Measurements from ENCODE around the gene NDUFAF7.
"Not testable (repeated sequence)": the region's sequence is repeated elsewhere in the genome, so short reads cannot be mapped to it uniquely, and the experiment has no call there.

Gene NDUFAF7

GRCh38 chr2:37271376-37272067 is 40.1 kb downstream of the NDUFAF7 start:
- H3K4me3 ChIP-seq (ENCODE audit: low read depth, low read length): no peak overlapping the region
- no peak for DNase-seq (ENCODE audit: low read depth)

DNA sequence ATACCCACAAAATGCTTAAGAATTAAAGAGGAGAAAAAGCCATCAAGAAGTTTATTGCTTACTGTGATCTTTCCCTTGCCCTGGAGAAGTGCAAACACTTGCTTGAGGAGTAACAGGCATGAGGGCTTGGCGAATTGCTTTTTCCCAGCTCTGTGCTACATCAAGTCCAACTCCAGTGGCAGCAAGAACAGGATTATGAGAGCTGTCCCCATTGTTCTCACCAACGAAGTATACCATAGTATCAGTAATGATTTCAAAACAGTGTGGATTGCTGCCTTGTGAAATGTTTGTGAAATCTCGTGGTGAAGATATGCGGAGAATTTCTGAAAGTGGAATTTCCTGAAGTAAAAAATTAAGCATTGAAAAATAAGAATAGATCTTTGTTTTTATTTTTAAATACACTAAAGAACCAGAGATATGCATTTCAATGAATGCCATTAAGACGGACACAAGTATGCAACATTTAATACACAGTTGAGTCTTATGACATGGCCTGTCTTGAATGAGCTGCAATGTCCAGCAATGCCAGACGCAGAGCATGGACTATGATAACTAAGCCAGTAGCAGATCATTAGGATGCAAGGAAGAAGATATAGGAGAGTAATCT is 43.0 kb downstream of the NDUFAF7 start:
- DNase-seq (ENCODE audit: low read depth): no peak
- no peak overlapping the region for H3K4me3 ChIP-seq (ENCODE audit: low read depth, low read length)

- no peak overlapping the region for H3K4me3 ChIP-seq (ENCODE audit: low read depth, low read length)
- DNase-seq (ENCODE audit: low read depth): no peak
Observed at GRCh38 chr2:37276291-37276690, 44.8 kb downstream of the NDUFAF7 start.

- H3K4me3 ChIP-seq (ENCODE audit: low read depth, low read length): no peak overlapping the region
- no peak for DNase-seq (ENCODE audit: low read depth)
Observed at GRCh38 chr2:37281916-37282315, 50.5 kb downstream of the NDUFAF7 start.

DNA sequence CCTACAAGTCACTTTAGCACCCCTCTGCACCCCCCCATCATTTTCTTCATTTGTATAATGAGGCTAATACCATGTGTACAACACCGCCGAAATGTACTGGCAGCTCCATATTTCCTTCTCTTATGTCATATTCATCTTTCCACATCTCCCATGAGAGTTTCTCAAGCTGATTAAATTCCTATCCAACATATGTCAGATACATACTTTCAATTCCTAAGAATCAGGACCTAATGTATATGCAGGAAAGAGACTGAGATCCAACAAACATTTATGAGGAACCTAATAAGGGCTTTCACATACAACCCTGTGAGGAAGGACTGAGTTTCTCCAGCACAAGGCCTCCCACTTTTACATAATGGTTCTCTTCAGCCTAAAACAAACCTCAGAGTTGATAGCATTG is 51.3 kb downstream of the NDUFAF7 start:
- no peak overlapping the region for H3K4me3 ChIP-seq (ENCODE audit: low read depth, low read length)
- DNase-seq (ENCODE audit: low read depth): no peak

- peak; percentile 69 for DNase-seq (ENCODE audit: low read depth)
- H3K4me3 ChIP-seq (ENCODE audit: low read depth, low read length): no peak overlapping the region
Observed at GRCh38 chr2:37283207-37283606, 51.7 kb downstream of the NDUFAF7 start.

DNA sequence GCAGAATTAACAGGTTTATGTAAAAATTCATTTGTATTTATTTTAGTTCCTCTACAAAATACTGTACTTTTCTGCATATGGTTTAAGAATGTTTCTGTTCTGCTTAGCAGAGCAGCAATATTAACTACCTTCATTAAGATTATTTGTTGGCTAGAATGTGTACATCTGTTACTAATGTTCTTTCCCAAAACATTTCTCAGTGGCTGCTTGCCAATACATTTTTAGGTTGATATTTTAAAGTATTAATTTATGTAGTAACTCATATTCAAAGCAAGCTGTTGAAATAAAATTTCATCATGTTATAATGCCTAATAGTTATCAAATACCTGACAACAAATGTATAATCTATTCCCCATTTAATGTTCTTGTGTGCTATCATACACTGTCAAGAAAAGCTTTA is 52.9 kb downstream of the NDUFAF7 start:
- DNase-seq (ENCODE audit: low read depth): no peak
- H3K4me3 ChIP-seq (ENCODE audit: low read depth, low read length): no peak overlapping the region

DNA sequence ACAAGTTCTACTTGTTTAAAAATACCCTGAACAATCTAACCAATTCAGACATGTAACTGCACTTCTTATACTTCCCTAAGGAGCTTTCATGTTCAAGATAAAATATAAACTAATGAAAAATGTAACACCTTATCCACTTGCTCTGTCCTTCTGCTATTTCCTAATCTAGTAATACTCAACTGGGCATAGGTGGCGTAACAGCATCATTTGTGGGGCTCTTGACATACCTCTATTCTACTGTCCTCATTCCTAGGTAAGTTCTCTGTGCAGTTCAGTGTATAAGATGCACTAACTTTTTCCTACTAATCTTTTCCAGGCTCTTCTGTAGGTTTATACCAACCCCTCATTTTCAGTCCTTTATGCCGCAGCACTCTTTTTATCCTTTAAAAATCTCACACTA is 56.5 kb downstream of the NDUFAF7 start:
- H3K4me3 ChIP-seq (ENCODE audit: low read depth, low read length): no peak overlapping the region
- no peak for DNase-seq (ENCODE audit: low read depth)

DNA sequence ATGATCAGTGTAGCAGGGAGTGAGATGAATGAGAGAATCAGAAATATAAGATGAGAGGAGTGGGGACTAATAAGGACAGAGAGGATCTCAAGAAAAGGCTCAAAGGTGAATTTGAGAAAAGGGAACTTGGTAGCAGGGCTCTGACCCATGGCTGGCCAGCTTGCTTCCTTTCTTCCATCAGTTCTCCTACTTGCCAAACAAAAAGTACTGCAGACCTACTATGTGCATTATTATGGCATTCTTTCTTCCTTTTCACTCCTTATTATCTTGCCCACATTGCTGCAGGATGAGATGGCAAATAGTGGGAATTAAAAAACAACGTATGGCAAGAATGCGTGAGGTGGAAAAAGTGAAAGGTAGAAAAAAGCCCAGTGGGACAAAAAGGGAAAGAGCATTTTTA is 60.2 kb downstream of the NDUFAF7 start:
- H3K4me3 ChIP-seq (ENCODE audit: low read depth, low read length): no peak overlapping the region
- no peak for DNase-seq (ENCODE audit: low read depth)

DNA sequence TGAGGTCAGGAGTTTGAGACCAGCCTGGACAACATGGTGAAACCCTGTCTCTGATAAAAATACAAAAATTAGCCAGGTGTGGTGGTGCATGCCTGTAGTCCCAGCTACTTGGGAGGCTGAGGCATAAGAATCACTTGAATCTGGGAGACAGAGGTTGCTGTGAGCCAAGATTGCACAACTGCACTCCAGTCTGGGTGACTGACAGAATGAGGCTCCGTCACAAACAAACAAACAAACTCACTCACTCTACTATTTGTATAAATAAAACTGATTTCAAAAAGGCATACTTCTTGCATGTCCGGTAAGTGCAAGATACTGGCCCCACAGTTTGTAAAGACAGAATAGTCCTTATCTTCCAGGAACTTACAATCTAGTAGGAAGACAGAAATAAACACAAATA is 63.4 kb downstream of the NDUFAF7 start:
- not testable (repeated sequence) for H3K4me3 ChIP-seq (ENCODE audit: low read depth, low read length); DNase-seq (ENCODE audit: low read depth)

DNA sequence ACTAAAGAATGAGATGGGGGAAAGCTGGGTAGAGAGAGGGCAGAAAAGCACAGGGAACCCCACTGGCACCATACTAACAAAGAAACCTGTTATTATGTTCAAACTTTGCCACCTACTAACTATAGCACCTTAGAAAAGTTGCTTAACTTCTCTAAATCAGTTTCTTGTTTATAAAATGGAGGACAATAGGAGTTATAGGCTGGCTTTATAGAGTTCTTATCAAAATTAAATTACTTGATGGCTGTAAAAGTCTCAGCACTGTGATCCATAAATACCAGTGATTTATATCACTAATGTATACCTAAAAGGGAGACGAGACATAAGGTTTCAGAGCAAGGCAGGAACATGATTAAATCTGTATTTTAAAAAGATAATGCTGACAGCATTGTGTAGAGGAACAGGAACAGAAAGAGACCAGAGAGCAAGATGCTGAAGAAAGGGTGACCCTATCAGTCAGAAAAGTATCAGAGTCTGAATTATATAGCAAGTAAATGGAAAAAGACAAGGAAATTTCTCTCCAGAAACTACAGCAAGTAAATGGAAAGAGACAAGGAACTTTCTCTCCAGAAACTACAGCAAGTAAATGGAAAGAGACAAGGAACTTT is 64.1 kb downstream of the NDUFAF7 start:
- no peak overlapping the region for H3K4me3 ChIP-seq (ENCODE audit: low read depth, low read length)
- DNase-seq (ENCODE audit: low read depth): no peak

DNA sequence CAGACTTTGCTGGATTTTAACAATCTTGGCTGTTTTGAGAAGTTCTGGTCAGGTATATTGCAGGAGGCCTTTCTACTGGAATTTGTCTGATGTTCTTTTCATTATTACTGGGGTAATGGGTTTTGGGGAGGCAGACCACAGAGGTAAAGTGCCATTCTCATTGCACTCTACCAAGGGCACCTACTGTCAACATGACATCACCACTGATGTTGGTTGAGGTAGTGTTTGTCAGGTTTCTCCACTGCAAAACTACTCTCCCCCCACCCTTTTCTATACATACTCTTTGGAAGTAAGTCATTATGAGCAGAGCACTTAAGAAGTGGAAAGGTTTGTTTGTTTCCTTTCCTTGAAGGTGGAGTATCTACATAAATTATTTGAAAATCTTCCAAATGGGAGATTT is 66.2 kb downstream of the NDUFAF7 start:
- no peak overlapping the region for H3K4me3 ChIP-seq (ENCODE audit: low read depth, low read length)
- no peak for DNase-seq (ENCODE audit: low read depth)

Data from skeletal muscle cell (primary cell).